Measurements from ENCODE around the gene PMPCA.

The PMPCA gene

GRCh38 chr9:136442265-136442664 lies 31.8 kb downstream of the PMPCA start:
- H3K4me3 ChIP-seq (ENCODE audit: low read depth, low read length), result no peak overlapping the region
- no peak for TF ChIP-seq CTCF (conservative IDR thresholded peaks at IDR 0.05; ENCODE audit: low read depth, low read length)
- DNase-seq (ENCODE audit: low read depth), result no peak

GRCh38 chr9:136443087-136443486 lies 32.6 kb downstream of the PMPCA start:
- no peak for TF ChIP-seq CTCF (conservative IDR thresholded peaks at IDR 0.05; ENCODE audit: low read depth, low read length)
- no peak overlapping the region for H3K4me3 ChIP-seq (ENCODE audit: low read depth, low read length)
- no peak for DNase-seq (ENCODE audit: low read depth)

DNA sequence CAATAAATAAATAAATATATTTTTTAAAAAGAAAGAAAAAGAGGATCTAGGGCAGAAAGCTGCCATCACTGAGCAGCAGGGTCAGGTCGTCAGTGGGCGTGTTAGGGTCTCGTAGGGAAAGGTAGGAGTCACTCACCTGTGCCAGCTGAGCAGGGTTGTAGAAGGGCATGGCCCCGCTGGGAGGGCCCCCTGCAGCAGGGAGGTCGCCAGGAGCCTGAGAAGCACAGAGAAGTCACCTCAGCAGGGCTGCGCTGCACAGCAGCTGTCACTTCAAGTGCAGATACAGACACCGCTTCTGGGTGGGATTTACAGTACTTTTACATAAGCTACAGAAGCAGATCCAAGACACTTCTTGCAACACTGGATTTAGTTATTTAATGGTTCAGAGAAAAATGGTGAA lies 33.2 kb downstream of the PMPCA start:
- no peak for DNase-seq (ENCODE audit: low read depth)
- H3K4me3 ChIP-seq (ENCODE audit: low read depth, low read length), result no peak overlapping the region
- TF ChIP-seq CTCF (conservative IDR thresholded peaks at IDR 0.05; ENCODE audit: low read depth, low read length), result no peak

DNA sequence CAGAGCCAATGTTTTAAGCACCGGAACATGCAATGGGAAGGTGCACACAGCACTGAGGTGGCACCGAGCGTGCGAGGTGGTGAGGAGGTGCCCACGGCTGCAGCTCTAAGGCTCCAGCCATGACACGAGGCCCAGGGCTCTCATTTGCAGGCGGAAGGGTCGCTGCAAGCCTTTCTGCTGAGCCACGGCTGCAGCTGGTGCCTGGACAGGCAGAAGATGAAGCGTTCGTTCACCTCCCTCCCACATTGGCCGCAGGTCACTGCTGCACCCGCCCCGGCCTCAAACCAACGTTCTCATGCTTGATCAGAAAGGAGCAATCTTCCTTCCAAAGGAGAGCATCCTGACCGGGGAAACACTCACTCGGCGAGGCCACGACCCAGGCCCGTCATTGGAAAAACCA lies 33.6 kb downstream of the PMPCA start:
- H3K4me3 ChIP-seq (ENCODE audit: low read depth, low read length), result no peak overlapping the region
- DNase-seq (ENCODE audit: low read depth), result no peak
- no peak for TF ChIP-seq CTCF (conservative IDR thresholded peaks at IDR 0.05; ENCODE audit: low read depth, low read length)

GRCh38 chr9:136445799-136446198 lies 35.3 kb downstream of the PMPCA start:
- H3K4me3 ChIP-seq (ENCODE audit: low read depth, low read length), result no peak overlapping the region
- no peak for DNase-seq (ENCODE audit: low read depth)
- no peak for TF ChIP-seq CTCF (conservative IDR thresholded peaks at IDR 0.05; ENCODE audit: low read depth, low read length)

- H3K4me3 ChIP-seq (ENCODE audit: low read depth, low read length), result no peak overlapping the region
- no peak for DNase-seq (ENCODE audit: low read depth)
- no peak for TF ChIP-seq CTCF (conservative IDR thresholded peaks at IDR 0.05; ENCODE audit: low read depth, low read length)
Observed at GRCh38 chr9:136447173-136447778, 36.8 kb downstream of the PMPCA start.

- DNase-seq (ENCODE audit: low read depth), result no peak
- H3K4me3 ChIP-seq (ENCODE audit: low read depth, low read length), result no peak overlapping the region
- TF ChIP-seq CTCF (conservative IDR thresholded peaks at IDR 0.05; ENCODE audit: low read depth, low read length), result no peak
Observed at GRCh38 chr9:136448655-136449054, 38.2 kb downstream of the PMPCA start.
